SK-N-MC (cell line): ENCODE measurements around the gene NWD2.

Experiments used
- DNase-seq: peaks from one replicate; pipeline ENCODE4 v3.0.0-alpha.2; 2011; ENCODE audit warnings: low read depth, low spot score
- H3K27ac ChIP-seq: fragments of 200-600 bp; sonication (generic); 2 replicates; pipeline ENCODE4 v1.5.1; 2016; ENCODE audit warnings: mixed run types
- H3K36me3 ChIP-seq: fragments of 200-600 bp; sonication (generic); 2 replicates; pipeline ENCODE4 v1.6.1; 2017; ENCODE audit warnings: antibody characterized with exemption, low read length, mixed read lengths; ENCODE audit not compliant: insufficient read depth
- H3K4me3 ChIP-seq: fragments of 200-600 bp; sonication (generic); 2 replicates; pipeline ENCODE4 v1.5.1; 2016
- H3K9ac ChIP-seq: fragments of 200-600 bp; sonication (generic); 2 replicates; pipeline ENCODE4 v1.8.0; 2017; ENCODE audit warnings: mixed run types, mixed read lengths; ENCODE audit not compliant: insufficient read length
- H3K9me3 ChIP-seq: fragments of 200-600 bp; sonication (generic); 2 replicates; pipeline ENCODE4 v1.6.1; 2017; ENCODE audit warnings: low read depth, mild to moderate bottlenecking, antibody characterized with exemption, low read length, moderate library complexity, mixed read lengths
- EZH2 ChIP-seq: fragments of 200-600 bp; sonication (generic); IDR thresholded peaks from one replicate; pipeline ENCODE4 v1.6.1; 2017; ENCODE audit warnings: antibody characterized with exemption
- FOXP2 ChIP-seq: optimal IDR thresholded peaks from 2 replicates; pipeline ENCODE3; 2011; ENCODE audit warnings: mild to moderate bottlenecking, moderate library complexity; ENCODE audit not compliant: insufficient read depth; ENCODE audit errors: extremely low read length, control extremely low read depth
- POLR2AphosphoS5 ChIP-seq: IDR thresholded peaks from 2 replicates; pipeline ENCODE4 v1.6.1; 2012; ENCODE audit warnings: mild to moderate bottlenecking, low read depth, low read length, borderline replicate concordance

Gene NWD2

GRCh38 chr4:37453999-37454800 lies 209.7 kb downstream of the NWD2 start:
- H3K27ac ChIP-seq: no peak overlapping the region
- H3K4me3 ChIP-seq: peak overlapping the region; percentile 63; the same call in 1 of the 2 replicates
- H3K9ac ChIP-seq: no peak overlapping the region

DNA sequence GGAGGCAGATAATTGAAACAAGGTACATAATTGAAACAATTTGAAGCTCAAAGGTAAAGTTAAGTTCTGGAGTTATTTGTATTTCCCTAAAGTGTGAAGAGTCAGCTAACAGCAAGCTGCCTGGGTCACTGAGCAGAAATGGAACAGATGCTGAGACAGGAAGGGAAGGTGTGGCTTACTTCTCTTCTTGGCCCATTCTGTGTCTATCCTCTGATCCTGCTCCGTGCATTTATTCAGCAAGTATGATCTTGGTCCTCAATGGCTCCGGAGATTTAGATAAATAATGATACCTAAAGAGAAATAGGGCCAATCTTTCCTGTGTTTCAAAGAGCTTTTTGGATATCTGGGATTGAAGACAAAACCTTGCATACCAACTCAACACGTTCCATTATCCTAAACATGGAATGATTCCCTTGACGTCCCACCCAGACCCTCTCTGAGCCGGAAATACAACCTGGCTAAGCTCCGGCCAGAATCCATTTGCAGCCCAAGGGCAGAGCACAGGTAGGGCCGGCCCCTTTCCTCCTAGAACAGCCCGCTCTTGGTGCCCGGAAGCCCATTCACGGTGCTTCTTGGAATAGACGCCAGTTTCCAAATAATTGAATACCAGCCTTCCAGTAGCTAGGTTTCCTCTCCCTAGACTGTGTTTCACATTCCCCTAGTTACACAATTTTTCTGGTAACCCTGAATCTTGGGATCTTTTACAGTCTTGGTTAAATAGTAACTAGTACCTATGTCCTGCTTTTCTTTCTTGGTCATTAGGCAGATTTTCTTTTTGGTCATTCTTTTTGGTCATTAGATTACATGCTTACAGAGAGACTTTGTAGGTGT lies 211.0 kb downstream of the NWD2 start:
- H3K27ac ChIP-seq: no peak overlapping the region
- no peak for DNase-seq
- no peaks in the 10 kb centered on the region for H3K9me3 ChIP-seq
- H3K36me3 ChIP-seq: no peaks in the 10 kb centered on the region
- TF ChIP-seq FOXP2 (no peak), EZH2 (no peak)
- no peak overlapping the region for H3K9ac ChIP-seq
- H3K4me3 ChIP-seq: no peak overlapping the region

More at GRCh38 chr4:37453999-37454800, 209.7 kb downstream of the NWD2 start:
- Histone ChIP-seq H3K36me3 (no peaks in the 10 kb centered on the region), H3K9me3 (no peaks in the 10 kb centered on the region)
- TF ChIP-seq FOXP2 (no peak), EZH2 (no peak), POLR2AphosphoS5 (no peak)
- no peak for DNase-seq

GRCh38 chr4:37461801-37462200 lies 217.3 kb downstream of the NWD2 start:
- no peak overlapping the region for H3K4me3 ChIP-seq
- H3K27ac ChIP-seq: no peak overlapping the region
- H3K9me3 ChIP-seq: no peaks in the 10 kb centered on the region
- no peaks in the 10 kb centered on the region for H3K36me3 ChIP-seq
- TF ChIP-seq POLR2AphosphoS5: no peak
- TF ChIP-seq EZH2: no peak
- no peak for TF ChIP-seq FOXP2
- no peak for DNase-seq
- no peak overlapping the region for H3K9ac ChIP-seq

- Histone ChIP-seq H3K9ac (no peak overlapping the region), H3K36me3 (no peaks in the 10 kb centered on the region), H3K27ac (no peak overlapping the region), H3K9me3 (no peaks in the 10 kb centered on the region), H3K4me3 (no peak overlapping the region)
- no peak for TF ChIP-seq POLR2AphosphoS5
- no peak for TF ChIP-seq EZH2
- no peak for TF ChIP-seq FOXP2
- DNase-seq: no peak
Measured at GRCh38 chr4:37463033-37463856, 218.7 kb downstream of the NWD2 start.

DNA sequence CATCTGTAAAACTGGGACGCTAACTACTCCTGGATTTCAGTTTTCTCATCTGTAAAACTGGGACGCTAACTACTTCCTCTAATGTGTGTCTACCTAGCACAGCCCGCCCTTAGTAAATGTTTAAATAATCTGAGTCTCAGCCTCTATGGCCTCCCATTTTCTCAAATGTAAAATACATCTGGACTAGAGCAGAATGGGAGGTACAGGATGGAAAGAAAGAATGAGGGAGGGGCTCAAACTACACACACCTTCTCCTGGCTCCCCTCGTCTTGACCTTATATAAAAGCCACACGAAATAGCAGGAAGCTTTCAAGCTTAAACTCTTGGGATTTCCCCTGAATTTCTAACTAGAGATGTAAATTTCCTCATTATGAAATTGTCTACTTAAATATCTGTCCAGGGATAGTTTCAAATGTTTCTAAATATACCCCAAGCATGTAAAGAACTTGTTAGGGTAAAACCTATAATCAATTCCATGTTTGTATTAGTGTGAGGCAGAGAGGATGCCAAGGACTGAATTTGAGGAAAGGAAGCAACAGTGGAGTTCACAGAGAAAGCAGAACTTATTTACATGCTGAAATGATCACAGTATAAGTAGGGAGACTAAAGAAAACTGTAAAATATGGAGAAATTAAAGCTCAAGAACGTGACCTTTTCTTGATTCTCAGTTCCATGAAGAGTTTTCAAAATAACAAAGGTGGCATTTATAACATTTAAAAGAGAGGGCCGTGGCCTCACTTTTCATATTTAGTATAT lies 220.0 kb downstream of the NWD2 start:
- Histone ChIP-seq H3K9ac (no peak overlapping the region), H3K36me3 (no peaks in the 10 kb centered on the region), H3K4me3 (no peak overlapping the region), H3K9me3 (no peaks in the 10 kb centered on the region), H3K27ac (no peak overlapping the region)
- no peak for TF ChIP-seq EZH2
- TF ChIP-seq FOXP2: no peak
- TF ChIP-seq POLR2AphosphoS5: no peak
- no peak for DNase-seq

- no peak overlapping the region for H3K4me3 ChIP-seq
- no peaks in the 10 kb centered on the region for H3K9me3 ChIP-seq
- no peaks in the 10 kb centered on the region for H3K36me3 ChIP-seq
- no peak for DNase-seq
- H3K9ac ChIP-seq: no peak overlapping the region
- no peak for TF ChIP-seq POLR2AphosphoS5
- no peak for TF ChIP-seq FOXP2
- no peak for TF ChIP-seq EZH2
- no peak overlapping the region for H3K27ac ChIP-seq
Measured at GRCh38 chr4:37465296-37465695, 220.8 kb downstream of the NWD2 start.

- H3K9ac ChIP-seq: no peak overlapping the region
- TF ChIP-seq FOXP2 (no peak), EZH2 (no peak), POLR2AphosphoS5 (no peak)
- no peaks in the 10 kb centered on the region for H3K9me3 ChIP-seq
- no peak for DNase-seq
- no peaks in the 10 kb centered on the region for H3K36me3 ChIP-seq
- no peak overlapping the region for H3K4me3 ChIP-seq
- no peak overlapping the region for H3K27ac ChIP-seq
Measured at GRCh38 chr4:37465845-37466244, 221.3 kb downstream of the NWD2 start.

DNA sequence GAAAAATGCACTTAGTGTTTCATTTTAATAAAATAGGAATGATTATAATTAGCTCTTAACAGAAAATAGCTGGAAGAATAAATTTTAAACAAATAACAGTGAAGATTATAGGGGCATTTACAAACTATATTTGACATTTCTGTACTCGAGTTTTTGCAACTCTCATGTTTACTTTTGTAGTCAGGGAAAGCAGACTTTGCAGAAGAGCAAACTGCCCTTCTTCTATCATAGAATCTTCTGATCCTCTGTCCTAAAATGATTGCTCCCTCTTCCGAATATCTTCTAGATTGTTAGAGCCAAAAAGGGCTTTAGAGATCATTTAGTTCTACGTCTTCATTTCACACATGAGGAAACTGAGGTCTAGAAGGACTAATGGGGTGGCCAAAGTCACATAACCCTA lies 222.7 kb downstream of the NWD2 start:
- Histone ChIP-seq H3K27ac (no peak overlapping the region), H3K9ac (no peak overlapping the region), H3K9me3 (no peaks in the 10 kb centered on the region), H3K4me3 (no peak overlapping the region), H3K36me3 (no peaks in the 10 kb centered on the region)
- no peak for TF ChIP-seq POLR2AphosphoS5
- TF ChIP-seq EZH2: no peak
- no peak for TF ChIP-seq FOXP2
- DNase-seq: no peak
